Right lobe of liver (tissue), 6 donors: ENCODE results near the gene TMEM131L. TPM values are rescaled to one million over a fixed set of nuclear protein-coding genes. Genes with fewer than 3 reads are reported as not detected.
A peak's percentile ranks its signal among the peaks of the same experiment; 100 is the strongest.

Experiments used
- ATAC-seq, 4 donors: fragments of 200-7000 bp; cut with Tn5 transposase; one replicate each; pipeline ENCODE4 v1.9.1; 2020; ENCODE audit warnings: mild to moderate bottlenecking in 4 of 4, moderate library complexity in 4 of 4
- DNase-seq, 3 donors: peaks; one replicate each; pipeline ENCODE4 v3.0.0-alpha.2; 2020
- H3K27ac ChIP-seq, 3 donors: fragments of 200-600 bp; one replicate each; pipeline ENCODE4 v1.8.0; 2022
- H3K27me3 ChIP-seq, 2 donors: fragments of 200-600 bp; one replicate each; pipeline ENCODE4 v1.8.0; 2022
- H3K36me3 ChIP-seq, 4 donors: fragments of 200-600 bp; sonication (generic) in 1 of 4; one replicate each; pipeline versions ENCODE4 v1.5.1 to v1.8.0; 2017 to 2022; ENCODE audit warnings: control low read depth in 1 of 4
- H3K4me1 ChIP-seq, 4 donors: fragments of 200-600 bp; sonication (generic) in 1 of 4; one replicate each; pipeline versions ENCODE4 v1.5.1 to v1.8.0; 2017 to 2022; ENCODE audit warnings: control low read depth in 1 of 4
- H3K4me3 ChIP-seq, 3 donors: fragments of 200-600 bp; one replicate each; pipeline ENCODE4 v1.8.0; 2022
- H3K9me3 ChIP-seq, 4 donors: fragments of 200-600 bp; sonication (generic) in 1 of 4; one replicate each; pipeline versions ENCODE4 v1.5.1 to v1.8.0; 2017 to 2022; ENCODE audit warnings: control low read depth in 1 of 4
- CTCF ChIP-seq, 4 donors: fragments of 200-600 bp in 3 of 4; fragments of 450-650 bp in 1 of 4; IDR thresholded peaks; one replicate each; pipeline versions ENCODE4 v1.5.1 to v1.8.0; 2016 to 2022; ENCODE audit warnings: antibody characterized with exemption in 4 of 4, mild to moderate bottlenecking in 2 of 4
- POLR2A ChIP-seq: fragments of 450-650 bp; IDR thresholded peaks from one replicate; pipeline ENCODE4 v1.6.1; 2017; ENCODE audit warnings: antibody characterized with exemption, mild to moderate bottlenecking
- whole genome bisulfite sequencing: methylation state at CpG from one replicate; pipeline ENCODE4 v1.1.6; 2018; ENCODE audit warnings: low coverage, low lambda C conversion rate; ENCODE audit not compliant: insufficient coverage; ENCODE audit errors: missing lambda C conversion rate; 5-methylcytosine and 5-hydroxymethylcytosine counted together
- intact Hi-C, 2 donors: fragments of 100-400 bp; cut with DNase I; formaldehyde crosslinking; loops; one replicate each; pipeline versions ENCODE4 v1.11.2 to v1.14.1; 2022
- total RNA-seq, 6 experiments: library from RNA; depleted of rRNA in 2 of 6; stranded (reverse); fragments of >200 nt in 2 of 6; fragmentation: NEBNext Ultra II Directional in 3 of 6; extraction: Animal tissue kit (Norgen Biotek cat#: 25700) in 3 of 6; gene quantifications; one replicate each; pipeline versions ENCODE4 v1.1.0 to v1.2.4, GENCODE V29; 2016 to 2023
- donor health status: DM: no; HTN: yes; CAD: no.
- donor health status: DM: no; HTN: no; CAD: no.
- donor health status: DM: no; HTN: no; CAD: no.
- donor health status: DM: no; HTN: yes; CAD: no.
- donor health status: DM: no; HTN: yes; CAD: no.

The TMEM131L gene
- total RNA-seq, 6 experiments from 2014 or later = 13.2 to 19.6 (median 14.8) TPM

- TF ChIP-seq CTCF (IDR thresholded peaks at IDR 0.05) (no peak), POLR2A (no peak)
- WGBS = 64% methylated on average over 2 of the region's 2 CpGs
- no peak for ATAC-seq
- no peak for DNase-seq
- peak overlapping the region; percentile 53 to 71 (median 66) for H3K27ac ChIP-seq
- peaks cover 0 to 71% (median 28%) of the 10 kb centered on the region in 4 donors for H3K4me1 ChIP-seq
- no peaks in the 10 kb centered on the region for H3K27me3 ChIP-seq
- intact Hi-C loops = no loop called here
- no peak overlapping the region for H3K4me3 ChIP-seq
- no peaks in the 10 kb centered on the region for H3K36me3 ChIP-seq
- no peaks in the 10 kb centered on the region for H3K9me3 ChIP-seq
Measured at GRCh38 chr4:153531976-153532626, 65.9 kb downstream of the TMEM131L start.

- intact Hi-C loops = no loop called here
- Histone ChIP-seq H3K27ac (peak overlapping the region; percentile 21 to 71 (median 66)), H3K36me3 (no peaks in the 10 kb centered on the region), H3K9me3 (no peaks in the 10 kb centered on the region), H3K4me1 (peaks cover 0 to 71% (median 28%) of the 10 kb centered on the region in 4 donors), H3K4me3 (no peak overlapping the region), H3K27me3 (no peaks in the 10 kb centered on the region)
- WGBS = 38% methylated on average over 5 of the region's 6 CpGs
- ATAC-seq (peak; percentile 49 to 62 (median 51)), DNase-seq (no peak)
- TF ChIP-seq POLR2A = no peak
- no peak for TF ChIP-seq CTCF (IDR thresholded peaks at IDR 0.05)
Measured at GRCh38 chr4:153532636-153533035, 66.5 kb downstream of the TMEM131L start.

- Histone ChIP-seq H3K27me3 (no peaks in the 10 kb centered on the region), H3K36me3 (no peaks in the 10 kb centered on the region), H3K4me1 (peaks cover 0 to 67% (median 26%) of the 10 kb centered on the region in 4 donors), H3K9me3 (no peaks in the 10 kb centered on the region), H3K27ac (peak overlapping the region in 2 of 3 donors; percentile 66 to 71), H3K4me3 (no peak overlapping the region)
- ATAC-seq = peak in 2 of 4 donors; percentile 18 to 20
- intact Hi-C loops = no loop called here
- DNase-seq = no peak
- no peak for TF ChIP-seq POLR2A
- no peak for TF ChIP-seq CTCF (IDR thresholded peaks at IDR 0.05)
Measured at GRCh38 chr4:153533387-153533786, 67.2 kb downstream of the TMEM131L start.

- H3K36me3 ChIP-seq = no peaks in the 10 kb centered on the region
- H3K9me3 ChIP-seq = no peaks in the 10 kb centered on the region
- ATAC-seq (no peak), DNase-seq (no peak)
- H3K27me3 ChIP-seq = no peaks in the 10 kb centered on the region
- no peak overlapping the region for H3K27ac ChIP-seq
- TF ChIP-seq CTCF (IDR thresholded peaks at IDR 0.05) (no peak), POLR2A (no peak)
- intact Hi-C loops = no loop called here
- peaks cover 0 to 52% (median 22%) of the 10 kb centered on the region in 4 donors for H3K4me1 ChIP-seq
- no peak overlapping the region for H3K4me3 ChIP-seq
- WGBS = 77% methylated on average over 9 of the region's 10 CpGs
Measured at GRCh38 chr4:153534792-153535629, 68.9 kb downstream of the TMEM131L start.
